ENCODE data around the gene TET3.

TET3 gene

GRCh38 chr2:73970850-73971471 is 13.7 kb upstream of the TET3 start:
- Histone ChIP-seq H3K18ac (ENCODE audit: low read depth in 1 of 2, low read length in 2 of 2) (no peak overlapping the region), H3K4me2 (ENCODE audit: low read length, poor library complexity, severe bottlenecking) (no peak overlapping the region), H3K9ac (ENCODE audit: low read length) (no peak overlapping the region), H2BK5ac (ENCODE audit: low read depth, low read length, poor library complexity, severe bottlenecking) (no peak overlapping the region), H3K27ac (ENCODE audit: low read length, poor library complexity, severe bottlenecking) (no peak overlapping the region), H2AFZ (ENCODE audit: low read depth, low read length) (no peak overlapping the region), H2BK12ac (ENCODE audit: low read length in 2 of 2) (no peak overlapping the region), H4K91ac (ENCODE audit: low read length) (no peak overlapping the region), H3K4ac (ENCODE audit: low read depth in 1 of 2, low read length in 2 of 2) (no peak overlapping the region), H3K9me3 (ENCODE audit: control insufficient read depth, low read length) (no peaks in the 10 kb centered on the region), H3K4me1 (ENCODE audit: control insufficient read depth, insufficient read depth, low read depth, low read length) (no peaks in the 10 kb centered on the region), H3K14ac (ENCODE audit: low read length in 2 of 2) (no peak overlapping the region), H2BK120ac (ENCODE audit: low read depth, low read length) (no peak overlapping the region), H4K8ac (ENCODE audit: low read length) (no peak overlapping the region), H3K23ac (ENCODE audit: low read length in 2 of 2) (no peak overlapping the region), H2BK15ac (ENCODE audit: low read depth, poor library complexity, severe bottlenecking) (no peak overlapping the region), H2AK5ac (ENCODE audit: low read length, severe bottlenecking) (no peak overlapping the region), H3K27me3 (ENCODE audit: control insufficient read depth in 1 of 2, insufficient read depth in 1 of 2, low read length in 2 of 2) (peaks cover 0 to 3% of the 10 kb centered on the region in 2 experiments), H3K36me3 (ENCODE audit: control insufficient read depth in 1 of 2, insufficient read depth in 2 of 2, low read depth in 1 of 2, low read length in 2 of 2) (no peaks in the 10 kb centered on the region), H3K79me1 (replicated peaks; ENCODE audit: low read length, poor library complexity, severe bottlenecking) (no peaks in the 10 kb centered on the region), H3K4me3 (ENCODE audit: insufficient read depth in 1 of 2, low read depth in 1 of 2, low read length in 2 of 2) (no peak overlapping the region)
- no peak for DNase-seq
- 37% methylated on average over 5 of the region's 7 CpGs for WGBS

DNA sequence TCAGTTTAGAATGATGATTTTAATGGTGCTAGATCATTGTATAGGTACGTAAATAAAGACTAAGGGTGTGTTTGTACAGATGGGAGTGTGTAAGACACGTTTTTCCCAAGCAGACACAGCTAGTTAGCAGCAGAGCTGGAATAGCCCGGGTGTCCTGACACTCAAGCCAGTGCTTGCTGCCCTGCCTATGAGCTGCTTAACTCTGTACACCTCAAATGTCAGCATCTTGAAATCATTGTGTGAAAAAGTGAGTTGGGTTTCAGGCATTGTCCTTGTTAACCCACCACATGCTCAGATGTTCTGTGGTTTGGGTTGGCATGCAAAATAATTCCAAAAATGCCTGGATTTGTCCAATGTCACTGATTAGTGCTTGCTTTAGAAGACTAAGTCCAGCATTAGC is 13.0 kb upstream of the TET3 start:
- H3K4me1 ChIP-seq (ENCODE audit: control insufficient read depth, insufficient read depth, low read depth, low read length) = no peaks in the 10 kb centered on the region
- no peak overlapping the region for H2BK5ac ChIP-seq (ENCODE audit: low read depth, low read length, poor library complexity, severe bottlenecking)
- WGBS = 75% methylated on average over 3 of the region's 3 CpGs
- H3K4ac ChIP-seq (ENCODE audit: low read depth in 1 of 2, low read length in 2 of 2) = no peak overlapping the region
- H2AFZ ChIP-seq (ENCODE audit: low read depth, low read length) = no peak overlapping the region
- peak overlapping the region; percentile 61 to 71 for H2BK12ac ChIP-seq (ENCODE audit: low read length in 2 of 2)
- H3K27me3 ChIP-seq (ENCODE audit: control insufficient read depth in 1 of 2, insufficient read depth in 1 of 2, low read length in 2 of 2) = peaks cover 0 to 3% of the 10 kb centered on the region in 2 experiments
- H3K14ac ChIP-seq (ENCODE audit: low read length in 2 of 2) = no peak overlapping the region
- H3K18ac ChIP-seq (ENCODE audit: low read depth in 1 of 2, low read length in 2 of 2) = no peak overlapping the region
- no peak overlapping the region for H3K23ac ChIP-seq (ENCODE audit: low read length in 2 of 2)
- H3K27ac ChIP-seq (ENCODE audit: low read length, poor library complexity, severe bottlenecking) = no peak overlapping the region
- no peak overlapping the region for H3K4me3 ChIP-seq (ENCODE audit: insufficient read depth in 1 of 2, low read depth in 1 of 2, low read length in 2 of 2)
- H3K4me2 ChIP-seq (ENCODE audit: low read length, poor library complexity, severe bottlenecking) = no peak overlapping the region
- no peak overlapping the region for H3K9ac ChIP-seq (ENCODE audit: low read length)
- no peak overlapping the region for H2AK5ac ChIP-seq (ENCODE audit: low read length, severe bottlenecking)
- no peak for DNase-seq
- no peaks in the 10 kb centered on the region for H3K9me3 ChIP-seq (ENCODE audit: control insufficient read depth, low read length)
- no peak overlapping the region for H2BK120ac ChIP-seq (ENCODE audit: low read depth, low read length)
- no peaks in the 10 kb centered on the region for H3K36me3 ChIP-seq (ENCODE audit: control insufficient read depth in 1 of 2, insufficient read depth in 2 of 2, low read depth in 1 of 2, low read length in 2 of 2)
- H4K91ac ChIP-seq (ENCODE audit: low read length) = no peak overlapping the region
- no peaks in the 10 kb centered on the region for H3K79me1 ChIP-seq (replicated peaks; ENCODE audit: low read length, poor library complexity, severe bottlenecking)
- H4K8ac ChIP-seq (ENCODE audit: low read length) = no peak overlapping the region
- H2BK15ac ChIP-seq (ENCODE audit: low read depth, poor library complexity, severe bottlenecking) = no peak overlapping the region

- Histone ChIP-seq H4K8ac (ENCODE audit: low read length) (no peak overlapping the region), H3K9ac (ENCODE audit: low read length) (no peak overlapping the region), H3K4me2 (ENCODE audit: low read length, poor library complexity, severe bottlenecking) (no peak overlapping the region), H3K79me1 (replicated peaks; ENCODE audit: low read length, poor library complexity, severe bottlenecking) (no peaks in the 10 kb centered on the region), H2BK120ac (ENCODE audit: low read depth, low read length) (no peak overlapping the region), H3K4me1 (ENCODE audit: control insufficient read depth, insufficient read depth, low read depth, low read length) (no peaks in the 10 kb centered on the region), H3K4me3 (ENCODE audit: insufficient read depth in 1 of 2, low read depth in 1 of 2, low read length in 2 of 2) (no peak overlapping the region), H3K23ac (ENCODE audit: low read length in 2 of 2) (no peak overlapping the region), H3K4ac (ENCODE audit: low read depth in 1 of 2, low read length in 2 of 2) (no peak overlapping the region), H2BK12ac (ENCODE audit: low read length in 2 of 2) (no peak overlapping the region), H3K27ac (ENCODE audit: low read length, poor library complexity, severe bottlenecking) (no peak overlapping the region), H3K9me3 (ENCODE audit: control insufficient read depth, low read length) (no peaks in the 10 kb centered on the region), H3K27me3 (ENCODE audit: control insufficient read depth in 1 of 2, insufficient read depth in 1 of 2, low read length in 2 of 2) (peaks cover 0 to 3% of the 10 kb centered on the region in 2 experiments), H3K36me3 (ENCODE audit: control insufficient read depth in 1 of 2, insufficient read depth in 2 of 2, low read depth in 1 of 2, low read length in 2 of 2) (no peaks in the 10 kb centered on the region), H2AK5ac (ENCODE audit: low read length, severe bottlenecking) (no peak overlapping the region), H2AFZ (ENCODE audit: low read depth, low read length) (no peak overlapping the region), H4K91ac (ENCODE audit: low read length) (no peak overlapping the region), H2BK5ac (ENCODE audit: low read depth, low read length, poor library complexity, severe bottlenecking) (no peak overlapping the region), H2BK15ac (ENCODE audit: low read depth, poor library complexity, severe bottlenecking) (no peak overlapping the region), H3K14ac (ENCODE audit: low read length in 2 of 2) (no peak overlapping the region), H3K18ac (ENCODE audit: low read depth in 1 of 2, low read length in 2 of 2) (no peak overlapping the region)
- DNase-seq = no peak
- 85% methylated on average over 3 of the region's 3 CpGs for WGBS
These were observed 11.9 kb upstream of the TET3 start for GRCh38 chr2:73972846-73973245.

- Histone ChIP-seq H2AK5ac (ENCODE audit: low read length, severe bottlenecking) (no peak overlapping the region), H4K91ac (ENCODE audit: low read length) (no peak overlapping the region), H3K23ac (ENCODE audit: low read length in 2 of 2) (no peak overlapping the region), H3K4ac (ENCODE audit: low read depth in 1 of 2, low read length in 2 of 2) (no peak overlapping the region), H3K36me3 (ENCODE audit: control insufficient read depth in 1 of 2, insufficient read depth in 2 of 2, low read depth in 1 of 2, low read length in 2 of 2) (no peaks in the 10 kb centered on the region), H3K4me1 (ENCODE audit: control insufficient read depth, insufficient read depth, low read depth, low read length) (peaks cover 5% of the 10 kb centered on the region), H3K9me3 (ENCODE audit: control insufficient read depth, low read length) (no peaks in the 10 kb centered on the region), H3K14ac (ENCODE audit: low read length in 2 of 2) (no peak overlapping the region), H2BK12ac (ENCODE audit: low read length in 2 of 2) (no peak overlapping the region), H3K4me3 (ENCODE audit: insufficient read depth in 1 of 2, low read depth in 1 of 2, low read length in 2 of 2) (no peak overlapping the region), H3K9ac (ENCODE audit: low read length) (no peak overlapping the region), H2BK5ac (ENCODE audit: low read depth, low read length, poor library complexity, severe bottlenecking) (no peak overlapping the region), H4K8ac (ENCODE audit: low read length) (no peak overlapping the region), H2BK120ac (ENCODE audit: low read depth, low read length) (no peak overlapping the region), H2AFZ (ENCODE audit: low read depth, low read length) (no peak overlapping the region), H3K27me3 (ENCODE audit: control insufficient read depth in 1 of 2, insufficient read depth in 1 of 2, low read length in 2 of 2) (peaks cover 0 to 3% of the 10 kb centered on the region in 2 experiments), H3K27ac (ENCODE audit: low read length, poor library complexity, severe bottlenecking) (no peak overlapping the region), H2BK15ac (ENCODE audit: low read depth, poor library complexity, severe bottlenecking) (no peak overlapping the region), H3K18ac (ENCODE audit: low read depth in 1 of 2, low read length in 2 of 2) (no peak overlapping the region), H3K79me1 (replicated peaks; ENCODE audit: low read length, poor library complexity, severe bottlenecking) (no peaks in the 10 kb centered on the region), H3K4me2 (ENCODE audit: low read length, poor library complexity, severe bottlenecking) (no peak overlapping the region)
- WGBS = 94% methylated on average over 2 of the region's 3 CpGs
- DNase-seq = no peak
These were observed 9.0 kb upstream of the TET3 start for GRCh38 chr2:73975731-73976130.

Measured in mesenchymal stem cell (in vitro differentiated cells and primary cell).